GM13977 (cell line): ENCODE measurements around the gene YY1AP1.

Experiments used
- DNase-seq: peaks from one replicate; pipeline ENCODE4 v3.0.0; 2012; ENCODE audit warnings: low spot score
- in situ Hi-C: fragments of 300-500 bp; cut with MboI; formaldehyde crosslinking; loops from one replicate; pipeline ENCODE4 v1.12.0; 2022; ENCODE audit warnings: low sequenced_read_pairs, low pct_unique_long_range_greater_than_20kb, mixed read lengths, inconsistent platforms; ENCODE audit not compliant: unreplicated experiment
- TF ChIP-seq, protein P1 (sequence below): IDR thresholded peaks from 2 replicates; pipeline ENCODE4 v1.5.1; 2012; ENCODE audit warnings: mild to moderate bottlenecking, control low read depth; ENCODE audit not compliant: insufficient read depth; ENCODE audit errors: extremely low read depth, missing control alignments

YY1AP1 gene

DNA sequence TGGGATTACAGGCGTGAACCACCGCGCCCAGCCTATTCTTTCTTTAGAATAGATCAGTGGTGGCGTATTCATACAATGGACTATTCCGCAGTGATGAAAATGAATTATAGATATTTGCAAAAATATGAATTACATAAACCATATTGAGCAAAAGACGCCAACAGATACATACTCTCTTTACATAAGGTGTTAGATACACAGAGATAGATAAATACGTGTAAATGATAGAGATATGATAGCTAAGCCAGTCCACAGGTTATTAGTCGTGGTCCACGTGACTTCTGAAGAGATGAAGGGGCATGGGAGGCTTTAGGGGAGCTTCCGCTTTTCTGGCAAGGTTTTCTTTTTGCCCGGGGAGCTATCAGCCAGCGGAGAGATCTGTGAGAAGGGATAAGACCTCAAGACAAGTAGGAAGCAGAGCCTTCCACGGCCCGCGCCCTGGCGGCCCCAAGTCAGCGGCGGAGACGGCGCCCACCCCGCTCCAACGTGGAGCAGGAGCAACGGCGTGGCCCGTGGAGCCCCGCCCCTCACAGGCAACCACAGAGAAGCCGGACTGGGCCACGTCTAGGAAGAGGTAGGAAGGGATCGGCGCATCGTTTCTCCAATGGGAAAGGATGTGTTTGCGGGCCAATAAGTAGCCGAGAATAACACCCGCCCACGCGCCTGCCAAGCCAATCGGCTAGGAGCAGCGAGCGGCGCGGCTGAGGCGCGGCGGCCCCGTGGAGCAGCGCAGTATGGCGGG is 78.9 kb downstream of the YY1AP1 start, which contains the start of gene MSTO1:
Gene MSTO1 (plus strand): TSS at position 704 of the 742 bp plus-strand sequence. CDS start 31 bp downstream, at position 735.
- TF ChIP-seq, protein P1, sequence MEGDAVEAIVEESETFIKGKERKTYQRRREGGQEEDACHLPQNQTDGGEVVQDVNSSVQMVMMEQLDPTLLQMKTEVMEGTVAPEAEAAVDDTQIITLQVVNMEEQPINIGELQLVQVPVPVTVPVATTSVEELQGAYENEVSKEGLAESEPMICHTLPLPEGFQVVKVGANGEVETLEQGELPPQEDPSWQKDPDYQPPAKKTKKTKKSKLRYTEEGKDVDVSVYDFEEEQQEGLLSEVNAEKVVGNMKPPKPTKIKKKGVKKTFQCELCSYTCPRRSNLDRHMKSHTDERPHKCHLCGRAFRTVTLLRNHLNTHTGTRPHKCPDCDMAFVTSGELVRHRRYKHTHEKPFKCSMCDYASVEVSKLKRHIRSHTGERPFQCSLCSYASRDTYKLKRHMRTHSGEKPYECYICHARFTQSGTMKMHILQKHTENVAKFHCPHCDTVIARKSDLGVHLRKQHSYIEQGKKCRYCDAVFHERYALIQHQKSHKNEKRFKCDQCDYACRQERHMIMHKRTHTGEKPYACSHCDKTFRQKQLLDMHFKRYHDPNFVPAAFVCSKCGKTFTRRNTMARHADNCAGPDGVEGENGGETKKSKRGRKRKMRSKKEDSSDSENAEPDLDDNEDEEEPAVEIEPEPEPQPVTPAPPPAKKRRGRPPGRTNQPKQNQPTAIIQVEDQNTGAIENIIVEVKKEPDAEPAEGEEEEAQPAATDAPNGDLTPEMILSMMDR = no peak
- in situ Hi-C loops = no loop called here
- peak; percentile 95 for DNase-seq
